ENCODE results near the gene RAB9A.

Gene RAB9A

GRCh38 chrX:13752141-13752540 lies 63.2 kb downstream of the RAB9A start:
- no peak for DNase-seq

- no peak for DNase-seq
Observed at GRCh38 chrX:13752646-13753045, 63.7 kb downstream of the RAB9A start.

GRCh38 chrX:13754765-13755164 lies 65.8 kb downstream of the RAB9A start:
- no peak for DNase-seq

DNA sequence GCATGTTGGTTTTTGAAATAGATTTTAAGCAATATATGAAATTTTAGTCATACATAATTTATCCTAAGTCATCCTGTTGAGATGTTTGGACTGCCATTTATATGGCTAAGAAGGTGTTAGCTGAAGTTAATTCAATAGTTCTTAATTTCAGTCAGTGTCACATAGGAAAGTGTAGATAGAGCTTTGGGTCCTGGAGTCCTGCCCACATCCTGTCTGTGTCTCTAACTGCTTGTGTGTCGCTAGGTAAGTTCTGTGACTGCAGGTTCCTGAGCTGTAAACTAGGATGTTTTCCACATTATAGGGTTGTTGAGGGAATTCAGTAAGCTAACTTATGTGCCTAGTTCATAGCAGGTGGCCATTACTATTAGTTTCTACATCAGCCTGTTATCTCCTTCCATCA lies 66.3 kb downstream of the RAB9A start:
- no peak for DNase-seq

GRCh38 chrX:13756381-13756780 lies 67.5 kb downstream of the RAB9A start:
- no peak for DNase-seq

DNA sequence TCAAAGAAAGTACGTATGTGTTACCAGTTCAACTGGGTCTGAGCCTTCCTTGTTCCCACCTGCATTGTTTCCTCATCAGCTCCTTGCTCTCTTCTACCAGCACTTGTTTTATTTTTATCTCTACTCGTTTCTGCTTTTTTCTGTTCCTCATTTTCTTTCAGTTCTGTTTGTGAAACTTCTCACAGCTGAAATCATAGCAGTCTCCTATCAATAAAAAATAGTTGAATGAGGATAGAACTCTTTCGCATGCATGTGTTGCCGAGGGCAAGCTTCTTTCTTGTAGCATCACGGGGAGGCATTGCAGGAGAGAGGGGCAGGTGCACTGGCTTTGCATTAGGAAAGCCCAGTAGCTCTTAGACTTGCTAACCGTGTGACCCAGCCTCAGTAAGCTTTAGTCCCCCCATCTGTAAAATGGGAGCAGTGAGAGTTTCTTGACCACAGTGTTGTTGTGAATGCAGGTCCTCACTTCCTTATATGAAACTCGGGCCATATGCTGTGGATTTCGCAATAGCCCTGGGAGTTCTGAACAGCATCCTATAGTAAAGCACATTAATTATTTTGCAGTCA lies 70.3 kb downstream of the RAB9A start:
- no peak for DNase-seq
